ENCODE measurements around the gene PRKAA1.

DNA sequence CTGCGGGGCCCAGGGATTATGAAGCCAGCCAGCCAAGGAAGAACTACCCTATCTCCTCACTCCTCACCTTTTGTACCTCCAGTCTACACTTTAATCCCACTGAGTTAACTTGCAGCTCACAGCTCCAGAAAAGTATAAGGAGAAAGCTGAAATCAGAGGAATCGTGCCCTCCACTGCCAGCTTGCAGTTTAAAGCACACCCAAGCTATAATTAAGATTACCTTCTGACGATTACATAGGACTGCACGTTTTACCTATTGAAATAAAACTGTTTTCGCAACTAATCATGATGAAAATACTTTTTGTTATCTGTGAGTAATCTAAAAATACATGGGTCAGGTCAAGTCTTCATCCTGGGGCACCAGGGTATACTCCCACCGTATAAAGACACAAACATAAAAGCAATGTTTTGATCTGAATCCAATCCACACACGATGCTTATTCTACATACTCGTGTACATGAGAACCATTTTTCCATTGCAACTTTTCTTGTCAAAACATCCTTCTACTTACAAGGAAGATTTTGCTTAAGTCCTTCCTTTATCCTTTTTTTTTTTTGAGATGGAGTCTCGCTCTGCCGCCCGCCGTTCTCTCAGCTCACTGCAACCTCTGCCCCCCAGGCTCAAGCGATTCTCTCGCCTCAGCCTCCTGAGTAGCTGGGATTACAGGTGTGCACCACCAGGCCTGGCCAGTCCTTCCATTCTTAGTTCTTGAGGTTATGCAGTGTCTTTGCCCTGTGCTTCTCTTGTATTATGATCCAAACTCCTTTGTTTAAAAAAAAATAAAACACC, 29.2 kb upstream of the PRKAA1 start:
- TF ChIP-seq, protein P1, sequence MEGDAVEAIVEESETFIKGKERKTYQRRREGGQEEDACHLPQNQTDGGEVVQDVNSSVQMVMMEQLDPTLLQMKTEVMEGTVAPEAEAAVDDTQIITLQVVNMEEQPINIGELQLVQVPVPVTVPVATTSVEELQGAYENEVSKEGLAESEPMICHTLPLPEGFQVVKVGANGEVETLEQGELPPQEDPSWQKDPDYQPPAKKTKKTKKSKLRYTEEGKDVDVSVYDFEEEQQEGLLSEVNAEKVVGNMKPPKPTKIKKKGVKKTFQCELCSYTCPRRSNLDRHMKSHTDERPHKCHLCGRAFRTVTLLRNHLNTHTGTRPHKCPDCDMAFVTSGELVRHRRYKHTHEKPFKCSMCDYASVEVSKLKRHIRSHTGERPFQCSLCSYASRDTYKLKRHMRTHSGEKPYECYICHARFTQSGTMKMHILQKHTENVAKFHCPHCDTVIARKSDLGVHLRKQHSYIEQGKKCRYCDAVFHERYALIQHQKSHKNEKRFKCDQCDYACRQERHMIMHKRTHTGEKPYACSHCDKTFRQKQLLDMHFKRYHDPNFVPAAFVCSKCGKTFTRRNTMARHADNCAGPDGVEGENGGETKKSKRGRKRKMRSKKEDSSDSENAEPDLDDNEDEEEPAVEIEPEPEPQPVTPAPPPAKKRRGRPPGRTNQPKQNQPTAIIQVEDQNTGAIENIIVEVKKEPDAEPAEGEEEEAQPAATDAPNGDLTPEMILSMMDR (conservative IDR thresholded peaks at IDR 0.05), result no peak
- no peak for TF ChIP-seq EZH2 (IDR thresholded peaks at IDR 0.05; ENCODE audit: low read depth)

Data from PC-9 (cell line).